Skeletal muscle tissue (tissue), 4 donors: ENCODE data around the gene TGFBR3. TPM values are rescaled to one million over a fixed set of nuclear protein-coding genes. Genes with fewer than 3 reads are reported as not detected.

Source experiments
- H3K27ac ChIP-seq: one replicate; pipeline ENCODE4 v1.7.0; 2013; ENCODE audit warnings: mild to moderate bottlenecking, low read depth, low read length, inconsistent platforms
- H3K27me3 ChIP-seq, 3 donors: one replicate each; pipeline ENCODE4 v1.7.0; 2013; ENCODE audit warnings: low read length in 3 of 3; ENCODE audit not compliant: control insufficient read depth in 3 of 3, insufficient read depth in 3 of 3
- H3K36me3 ChIP-seq, 3 donors: one replicate each; pipeline ENCODE4 v1.7.0; 2013; ENCODE audit warnings: low read length in 3 of 3; ENCODE audit not compliant: control insufficient read depth in 3 of 3, insufficient read depth in 3 of 3
- H3K4me1 ChIP-seq, 3 donors: one replicate each; pipeline ENCODE4 v1.7.0; 2013; ENCODE audit warnings: low read length in 3 of 3, mild to moderate bottlenecking in 3 of 3; ENCODE audit not compliant: control insufficient read depth in 3 of 3, insufficient read depth in 3 of 3
- H3K4me3 ChIP-seq, 3 donors: one replicate each; pipeline ENCODE4 v1.7.0; 2013; ENCODE audit warnings: low read length in 3 of 3
- H3K9ac ChIP-seq, 3 donors: one replicate each; pipeline ENCODE4 v1.7.0; 2013; ENCODE audit warnings: low read length in 3 of 3, mild to moderate bottlenecking in 3 of 3, moderate library complexity in 2 of 3, low read depth in 1 of 3
- H3K9me3 ChIP-seq, 3 donors: one replicate each; pipeline ENCODE4 v1.7.0; 2013; ENCODE audit warnings: low read length in 3 of 3; ENCODE audit not compliant: control insufficient read depth in 3 of 3
- total RNA-seq: library from RNA; depleted of rRNA; stranded (reverse); fragments of >200 nt; gene quantifications from one replicate; pipeline ENCODE4 v1.2.3, GENCODE V29; 2014
- donor health status: Osteomylitis.

TGFBR3 gene
- total RNA-seq, 1 donor from 2014 or later: 54.3 TPM

GRCh38 chr1:91725618-91725988 is 160.3 kb downstream of the TGFBR3 start:
- H3K27me3 ChIP-seq: no peaks in the 10 kb centered on the region
- peaks cover 24 to 36% (median 30%) of the 10 kb centered on the region in 3 donors for H3K4me1 ChIP-seq
- peak overlapping the region; percentile 72 for H3K27ac ChIP-seq
- H3K9ac ChIP-seq: no peak overlapping the region
- H3K4me3 ChIP-seq: no peak overlapping the region
- H3K9me3 ChIP-seq: no peaks in the 10 kb centered on the region
- peaks cover 2 to 6% (median 3%) of the 10 kb centered on the region in 3 donors for H3K36me3 ChIP-seq

- no peaks in the 10 kb centered on the region for H3K9me3 ChIP-seq
- H3K9ac ChIP-seq: no peak overlapping the region
- peak overlapping the region; percentile 72 for H3K27ac ChIP-seq
- peaks cover 24 to 36% (median 30%) of the 10 kb centered on the region in 3 donors for H3K4me1 ChIP-seq
- no peaks in the 10 kb centered on the region for H3K27me3 ChIP-seq
- H3K4me3 ChIP-seq: no peak overlapping the region
- peaks cover 2 to 9% (median 9%) of the 10 kb centered on the region in 3 donors for H3K36me3 ChIP-seq
Measured at GRCh38 chr1:91724644-91725043, 161.3 kb downstream of the TGFBR3 start.

DNA sequence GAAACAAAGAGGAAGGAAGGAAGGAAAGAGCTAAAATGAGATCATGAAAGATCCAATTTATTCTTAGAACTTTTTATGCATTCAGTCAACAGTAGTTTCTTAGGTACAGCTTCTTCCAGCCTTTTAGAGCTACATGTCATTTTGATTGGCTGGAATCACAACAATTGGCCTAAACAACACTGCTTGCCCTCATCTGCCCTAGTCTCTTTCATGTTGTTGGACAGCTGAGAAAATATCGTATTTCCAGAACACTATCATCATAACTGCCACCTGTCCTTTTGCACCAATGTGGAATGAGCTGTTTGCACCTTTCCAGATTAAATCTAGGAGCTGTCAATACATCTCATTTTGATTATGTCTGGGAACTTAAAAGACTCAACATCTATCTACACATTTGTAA is 161.7 kb downstream of the TGFBR3 start:
- Histone ChIP-seq H3K9ac (no peak overlapping the region), H3K4me1 (peaks cover 24 to 36% (median 30%) of the 10 kb centered on the region in 3 donors), H3K4me3 (no peak overlapping the region), H3K9me3 (no peaks in the 10 kb centered on the region), H3K27ac (peak overlapping the region; percentile 72), H3K36me3 (peaks cover 5 to 13% (median 10%) of the 10 kb centered on the region in 3 donors), H3K27me3 (no peaks in the 10 kb centered on the region)

DNA sequence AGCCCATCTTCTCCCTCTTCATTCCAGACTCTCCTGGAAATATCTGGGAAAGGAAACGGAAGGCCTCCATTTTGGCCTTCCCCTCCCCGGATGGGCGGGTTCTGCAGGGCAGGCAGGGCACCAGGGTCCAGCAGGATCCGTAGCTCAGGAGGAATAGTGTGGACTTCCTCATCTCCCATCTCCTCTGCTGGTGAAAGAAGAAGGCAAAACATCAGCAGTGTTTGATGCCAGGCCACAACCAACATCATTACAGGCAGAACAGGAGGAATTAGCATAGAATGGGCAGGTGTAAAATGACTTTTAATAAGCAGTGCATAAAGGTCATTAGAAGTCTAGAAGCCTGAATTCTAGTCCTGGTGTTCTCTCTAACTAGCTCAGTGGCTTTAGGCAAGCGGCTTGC is 165.9 kb downstream of the TGFBR3 start:
- Histone ChIP-seq H3K9ac (no peak overlapping the region), H3K27ac (no peak overlapping the region), H3K36me3 (peaks cover 5 to 24% (median 15%) of the 10 kb centered on the region in 3 donors), H3K27me3 (no peaks in the 10 kb centered on the region), H3K4me3 (no peak overlapping the region), H3K4me1 (peaks cover 8 to 12% (median 11%) of the 10 kb centered on the region in 3 donors), H3K9me3 (no peaks in the 10 kb centered on the region)

GRCh38 chr1:91718877-91719276 is 167.1 kb downstream of the TGFBR3 start:
- Histone ChIP-seq H3K27me3 (no peaks in the 10 kb centered on the region), H3K27ac (no peak overlapping the region), H3K9ac (no peak overlapping the region), H3K4me1 (peaks cover 4% of the 10 kb centered on the region in 3 donors), H3K36me3 (peaks cover 5 to 25% (median 15%) of the 10 kb centered on the region in 3 donors), H3K4me3 (no peak overlapping the region), H3K9me3 (no peaks in the 10 kb centered on the region)

GRCh38 chr1:91718368-91718767 is 167.6 kb downstream of the TGFBR3 start:
- H3K27ac ChIP-seq: no peak overlapping the region
- peaks cover 5 to 25% (median 15%) of the 10 kb centered on the region in 3 donors for H3K36me3 ChIP-seq
- H3K9me3 ChIP-seq: no peaks in the 10 kb centered on the region
- peaks cover 0 to 3% (median 2%) of the 10 kb centered on the region in 3 donors for H3K4me1 ChIP-seq
- H3K9ac ChIP-seq: no peak overlapping the region
- no peaks in the 10 kb centered on the region for H3K27me3 ChIP-seq
- H3K4me3 ChIP-seq: no peak overlapping the region

GRCh38 chr1:91717839-91718238 is 168.1 kb downstream of the TGFBR3 start:
- no peak overlapping the region for H3K4me3 ChIP-seq
- H3K9ac ChIP-seq: no peak overlapping the region
- H3K4me1 ChIP-seq: peaks cover 2 to 8% (median 7%) of the 10 kb centered on the region in 3 donors
- H3K27me3 ChIP-seq: no peaks in the 10 kb centered on the region
- H3K36me3 ChIP-seq: peaks cover 5 to 25% (median 15%) of the 10 kb centered on the region in 3 donors
- H3K9me3 ChIP-seq: no peaks in the 10 kb centered on the region
- no peak overlapping the region for H3K27ac ChIP-seq

DNA sequence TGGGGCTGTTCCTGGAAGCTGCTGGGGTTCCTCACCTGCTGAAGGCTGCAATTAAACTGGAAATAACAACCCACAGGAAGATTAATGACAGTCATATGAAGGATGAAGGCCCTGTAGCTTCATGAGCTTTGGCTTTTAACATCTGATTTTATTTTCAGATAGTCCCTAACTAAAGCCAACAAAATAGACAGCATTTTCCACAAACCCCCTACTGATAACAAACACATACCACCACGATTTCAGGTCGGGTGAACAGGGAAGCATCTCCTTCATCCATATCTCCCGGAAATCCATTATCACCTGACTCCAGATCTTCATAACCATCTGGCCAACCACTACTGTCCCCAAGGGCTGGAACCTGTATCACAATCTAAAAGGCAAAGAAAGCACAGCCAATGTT is 169.6 kb downstream of the TGFBR3 start:
- Histone ChIP-seq H3K4me1 (peaks cover 3 to 15% (median 13%) of the 10 kb centered on the region in 3 donors), H3K4me3 (no peak overlapping the region), H3K36me3 (peaks cover 5 to 34% (median 15%) of the 10 kb centered on the region in 3 donors), H3K27me3 (no peaks in the 10 kb centered on the region), H3K27ac (no peak overlapping the region), H3K9me3 (no peaks in the 10 kb centered on the region), H3K9ac (no peak overlapping the region)

GRCh38 chr1:91715416-91716000 is 170.4 kb downstream of the TGFBR3 start:
- H3K27me3 ChIP-seq: no peaks in the 10 kb centered on the region
- H3K4me3 ChIP-seq: no peak overlapping the region
- peaks cover 3 to 15% (median 13%) of the 10 kb centered on the region in 3 donors for H3K4me1 ChIP-seq
- H3K9ac ChIP-seq: no peak overlapping the region
- peaks cover 3 to 39% (median 15%) of the 10 kb centered on the region in 3 donors for H3K36me3 ChIP-seq
- H3K27ac ChIP-seq: no peak overlapping the region
- no peaks in the 10 kb centered on the region for H3K9me3 ChIP-seq

DNA sequence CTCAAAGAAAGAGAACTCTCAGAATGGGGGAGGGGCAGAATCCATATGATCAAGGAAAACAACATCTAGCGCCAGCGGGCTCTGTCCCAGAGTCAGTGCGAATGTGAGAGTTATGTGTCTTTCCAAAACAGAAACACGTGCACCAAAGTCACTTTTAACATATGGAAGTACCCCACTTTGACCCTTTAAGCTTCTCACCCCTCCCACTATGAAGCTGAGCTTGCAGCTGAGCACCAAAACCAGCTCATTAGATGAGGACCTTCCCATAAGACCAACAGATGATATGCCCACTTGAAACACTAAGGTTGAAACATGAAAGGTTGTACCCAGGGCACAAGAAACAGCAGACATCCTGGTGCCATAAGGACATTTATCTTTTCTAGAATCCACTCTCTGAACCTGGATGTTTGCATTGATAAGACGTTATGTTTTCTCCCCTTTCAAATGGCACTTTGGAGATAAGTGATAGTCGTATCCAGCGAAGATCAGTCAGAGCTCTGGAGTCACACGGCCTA is 171.0 kb downstream of the TGFBR3 start:
- Histone ChIP-seq H3K27ac (no peak overlapping the region), H3K27me3 (no peaks in the 10 kb centered on the region), H3K36me3 (peaks cover 3 to 40% (median 12%) of the 10 kb centered on the region in 3 donors), H3K9me3 (no peaks in the 10 kb centered on the region), H3K4me1 (peaks cover 3 to 15% (median 13%) of the 10 kb centered on the region in 3 donors), H3K4me3 (no peak overlapping the region), H3K9ac (no peak overlapping the region)
